HT1080 (cell line): ENCODE results near the gene NRBP1. TPM values are rescaled to one million over a fixed set of nuclear protein-coding genes. Genes with fewer than 3 reads are reported as not detected.
A peak's percentile ranks its signal among the peaks of the same experiment; 100 is the strongest.

Experiments used
- DNase-seq: peaks from one replicate; pipeline ENCODE4 v3.0.0-alpha.2; 2015; ENCODE audit warnings: low read depth
- small RNA-seq: library from RNA; depleted of rRNA; stranded (forward); fragments of <200 nt; gene quantifications from one replicate; pipeline ENCODE3, GENCODE V24; 2014
- total RNA-seq: library from RNA; depleted of rRNA; stranded (reverse); fragments of >200 nt; shearing (Covaris generic); gene quantifications from 2 replicates; pipeline ENCODE4 v1.2.3, GENCODE V29; 2014; rRNA removed

NRBP1 gene
- total RNA-seq, 1 experiment from 2014 or later: 64.2 TPM

- DNase-seq: peak; percentile 97
These were observed 61.3 kb downstream of the NRBP1 start, which contains the start of gene IFT172 for GRCh38 chr2:27489498-27490397. IFT172 (minus strand) TSS chr2:27489743; CDS start chr2:27489653, 90 bp downstream.

Small RNA genes within 50 kb of the gene (small RNA-seq; reads per million reads assigned to genes)
- gene RNU6-986P: not detected

Other genes with a start within 250 kb of the NRBP1 start
- gene ATRAID, start 216.6 kb upstream of the NRBP1 start, total RNA-seq: 124 and 132 TPM in 2 replicates
- 77.9 and 82.0 TPM in 2 replicates for gene SLC5A6, start 216.4 kb upstream of the NRBP1 start, total RNA-seq
- gene CAD, start 211.3 kb upstream of the NRBP1 start, total RNA-seq: 52.9 and 54.0 TPM in 2 replicates
- 5.0 and 13.5 TPM in 2 replicates for gene SLC30A3, start 165.6 kb upstream of the NRBP1 start, total RNA-seq
- gene DNAJC5G, start 153.2 kb upstream of the NRBP1 start, total RNA-seq: not detected in 2 replicates
- 0.13 and 1.2 TPM in 2 replicates for gene TRIM54, start 146.2 kb upstream of the NRBP1 start, total RNA-seq
- 9.3 and 12.6 TPM in 2 replicates for gene UCN, start 120.2 kb upstream of the NRBP1 start, total RNA-seq
- 80.7 and 81.5 TPM in 2 replicates for gene MPV17, start 105.5 kb upstream of the NRBP1 start, total RNA-seq
- gene GTF3C2, start 71.9 kb upstream of the NRBP1 start, total RNA-seq: 52.9 and 72.5 TPM in 2 replicates
- gene EIF2B4, start 58.3 kb upstream of the NRBP1 start, total RNA-seq: 29.8 and 42.1 TPM in 2 replicates
- gene SNX17, start 58.0 kb upstream of the NRBP1 start, total RNA-seq: 122 and 140 TPM in 2 replicates
- gene ZNF513, start 47.9 kb upstream of the NRBP1 start, total RNA-seq: 2.4 and 3.1 TPM in 2 replicates
- gene PPM1G, start 19.0 kb upstream of the NRBP1 start, total RNA-seq: 208 and 219 TPM in 2 replicates
- 0.34 and 0.50 TPM in 2 replicates for gene KRTCAP3, start 13.8 kb downstream of the NRBP1 start, total RNA-seq
- gene IFT172, start 61.1 kb downstream of the NRBP1 start, total RNA-seq: 9.1 and 10.5 TPM in 2 replicates
- gene FNDC4, start 66.6 kb downstream of the NRBP1 start, total RNA-seq: 0.88 and 1.2 TPM in 2 replicates
- gene GCKR, start 68.2 kb downstream of the NRBP1 start, total RNA-seq: not detected in 2 replicates
- gene ZNF512, start 154.4 kb downstream of the NRBP1 start, total RNA-seq: 25.2 and 26.7 TPM in 2 replicates
- 0.88 and 1.2 TPM in 2 replicates for gene CCDC121, start 200.4 kb downstream of the NRBP1 start, total RNA-seq
- gene GPN1, start 200.4 kb downstream of the NRBP1 start, total RNA-seq: 42.3 and 52.9 TPM in 2 replicates
- 21.3 and 23.8 TPM in 2 replicates for gene SUPT7L, start 235.0 kb downstream of the NRBP1 start, total RNA-seq
- gene SLC4A1AP, start 235.3 kb downstream of the NRBP1 start, total RNA-seq: 22.6 and 26.1 TPM in 2 replicates